Measurements from ENCODE around the gene GLIS1.

Gene GLIS1

DNA sequence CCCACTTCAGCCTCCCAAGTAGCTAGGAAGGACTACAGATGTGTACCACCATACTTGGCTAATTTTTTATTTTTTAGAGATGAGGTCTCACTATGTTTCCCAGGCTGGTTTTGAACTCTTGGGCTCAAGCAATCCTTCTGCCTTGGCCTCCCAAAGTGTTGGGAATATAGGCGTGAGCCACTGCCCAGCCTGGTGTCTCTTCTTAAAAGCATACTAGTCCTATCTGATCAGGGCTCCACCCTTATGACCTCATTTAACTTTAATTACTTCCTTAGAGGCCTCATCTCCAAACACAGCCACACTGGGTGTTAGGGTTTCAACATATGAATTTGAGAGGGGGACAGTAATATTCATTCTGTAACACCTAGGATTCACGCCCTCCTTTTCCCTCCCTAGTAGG is 130.9 kb downstream of the GLIS1 start:
- Histone ChIP-seq H3K9me3 (ENCODE audit: control insufficient read depth, insufficient read depth, low read length) (peaks cover 2% of the 10 kb centered on the region; the same call in 1 of the 2 replicates), H3K9me2 (replicated peaks; ENCODE audit: control insufficient read depth, low read length) (no peaks in the 10 kb centered on the region), H3K4me2 (ENCODE audit: low read length) (no peak overlapping the region), H3K36me3 (ENCODE audit: control insufficient read depth, low read length) (no peaks in the 10 kb centered on the region), H3K27ac (ENCODE audit: low read depth, low read length) (no peak overlapping the region), H3F3A (ENCODE audit: control insufficient read depth, insufficient read depth) (no peaks in the 10 kb centered on the region), H4K20me1 (ENCODE audit: control insufficient read depth, insufficient read depth, low read depth, low read length) (no peaks in the 10 kb centered on the region), H3K4me3 (ENCODE audit: low read length) (no peak overlapping the region), H3K79me2 (ENCODE audit: control insufficient read depth, low read length) (no peaks in the 10 kb centered on the region), H3K4me1 (ENCODE audit: control insufficient read depth, low read length) (no peaks in the 10 kb centered on the region), H3K27me3 (ENCODE audit: control insufficient read depth, low read length) (no peaks in the 10 kb centered on the region)
- TF ChIP-seq, protein P1, sequence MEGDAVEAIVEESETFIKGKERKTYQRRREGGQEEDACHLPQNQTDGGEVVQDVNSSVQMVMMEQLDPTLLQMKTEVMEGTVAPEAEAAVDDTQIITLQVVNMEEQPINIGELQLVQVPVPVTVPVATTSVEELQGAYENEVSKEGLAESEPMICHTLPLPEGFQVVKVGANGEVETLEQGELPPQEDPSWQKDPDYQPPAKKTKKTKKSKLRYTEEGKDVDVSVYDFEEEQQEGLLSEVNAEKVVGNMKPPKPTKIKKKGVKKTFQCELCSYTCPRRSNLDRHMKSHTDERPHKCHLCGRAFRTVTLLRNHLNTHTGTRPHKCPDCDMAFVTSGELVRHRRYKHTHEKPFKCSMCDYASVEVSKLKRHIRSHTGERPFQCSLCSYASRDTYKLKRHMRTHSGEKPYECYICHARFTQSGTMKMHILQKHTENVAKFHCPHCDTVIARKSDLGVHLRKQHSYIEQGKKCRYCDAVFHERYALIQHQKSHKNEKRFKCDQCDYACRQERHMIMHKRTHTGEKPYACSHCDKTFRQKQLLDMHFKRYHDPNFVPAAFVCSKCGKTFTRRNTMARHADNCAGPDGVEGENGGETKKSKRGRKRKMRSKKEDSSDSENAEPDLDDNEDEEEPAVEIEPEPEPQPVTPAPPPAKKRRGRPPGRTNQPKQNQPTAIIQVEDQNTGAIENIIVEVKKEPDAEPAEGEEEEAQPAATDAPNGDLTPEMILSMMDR (IDR thresholded peaks at IDR 0.05; ENCODE audit: low read depth, low read length, poor library complexity, severe bottlenecking), result no peak
- TF ChIP-seq EZH2phosphoT487 (IDR thresholded peaks at IDR 0.05; ENCODE audit: borderline replicate concordance, low read length), result no peak

DNA sequence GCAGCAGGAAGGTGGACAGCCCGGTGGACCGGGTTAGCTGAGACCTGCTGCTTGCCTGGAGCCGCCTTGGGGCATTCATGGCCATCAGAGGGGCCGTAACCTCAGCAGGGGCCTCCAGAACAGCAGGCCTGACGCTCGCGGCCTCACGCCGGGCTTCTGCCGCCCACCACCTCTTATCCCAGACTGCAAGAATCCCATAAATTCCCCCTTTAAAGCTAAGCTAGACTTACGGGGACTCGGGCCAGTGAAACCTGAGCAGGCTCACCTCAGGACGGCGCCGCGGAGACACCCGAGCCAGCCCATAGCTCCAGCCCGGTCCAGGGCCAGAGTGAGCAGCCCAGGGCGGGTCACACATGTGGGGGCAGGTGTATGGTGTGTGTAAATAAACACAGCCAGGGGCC is 132.3 kb downstream of the GLIS1 start:
- Histone ChIP-seq H3K9me2 (replicated peaks; ENCODE audit: control insufficient read depth, low read length) (no peaks in the 10 kb centered on the region), H3K9me3 (ENCODE audit: control insufficient read depth, insufficient read depth, low read length) (peaks cover 2% of the 10 kb centered on the region; the same call in 1 of the 2 replicates)

DNA sequence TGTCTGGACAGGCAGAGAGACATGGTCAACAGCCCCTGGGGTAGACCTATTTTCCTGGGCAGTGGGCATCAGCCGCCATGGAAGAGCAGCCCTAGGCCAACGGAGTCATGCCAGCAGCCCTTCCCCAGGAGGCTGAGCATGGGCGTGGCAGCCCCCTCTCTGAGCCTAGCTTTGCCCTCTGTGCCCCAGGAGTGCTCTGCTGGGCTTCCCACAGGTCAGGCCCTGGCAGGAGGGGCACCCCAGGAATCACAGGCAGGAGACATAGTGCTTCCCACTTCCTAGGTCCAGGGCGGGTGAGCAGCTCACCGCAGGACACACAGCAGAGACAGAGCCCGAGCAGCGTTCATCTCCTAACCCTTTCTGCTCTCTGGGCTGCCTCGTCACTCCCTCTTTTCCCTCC is 132.8 kb downstream of the GLIS1 start:
- no peak for TF ChIP-seq EZH2phosphoT487 (IDR thresholded peaks at IDR 0.05; ENCODE audit: borderline replicate concordance, low read length)
- TF ChIP-seq, protein P1 (IDR thresholded peaks at IDR 0.05; ENCODE audit: low read depth, low read length, poor library complexity, severe bottlenecking), result no peak
- no peaks in the 10 kb centered on the region for H3F3A ChIP-seq (ENCODE audit: control insufficient read depth, insufficient read depth)
- H3K27ac ChIP-seq (ENCODE audit: low read depth, low read length), result no peak overlapping the region
- no peak overlapping the region for H3K4me2 ChIP-seq (ENCODE audit: low read length)
- H3K9me2 ChIP-seq (replicated peaks; ENCODE audit: control insufficient read depth, low read length), result no peaks in the 10 kb centered on the region
- no peaks in the 10 kb centered on the region for H3K79me2 ChIP-seq (ENCODE audit: control insufficient read depth, low read length)
- no peaks in the 10 kb centered on the region for H4K20me1 ChIP-seq (ENCODE audit: control insufficient read depth, insufficient read depth, low read depth, low read length)
- H3K4me3 ChIP-seq (ENCODE audit: low read length), result no peak overlapping the region
- peaks cover 2% of the 10 kb centered on the region; the same call in 1 of the 2 replicates for H3K9me3 ChIP-seq (ENCODE audit: control insufficient read depth, insufficient read depth, low read length)
- no peaks in the 10 kb centered on the region for H3K36me3 ChIP-seq (ENCODE audit: control insufficient read depth, low read length)
- H3K4me1 ChIP-seq (ENCODE audit: control insufficient read depth, low read length), result no peaks in the 10 kb centered on the region
- H3K27me3 ChIP-seq (ENCODE audit: control insufficient read depth, low read length), result no peaks in the 10 kb centered on the region

More for the DNA sequence above, 132.3 kb downstream of the GLIS1 start:
- H4K20me1 ChIP-seq (ENCODE audit: control insufficient read depth, insufficient read depth, low read depth, low read length), result no peaks in the 10 kb centered on the region
- no peaks in the 10 kb centered on the region for H3K27me3 ChIP-seq (ENCODE audit: control insufficient read depth, low read length)
- H3K36me3 ChIP-seq (ENCODE audit: control insufficient read depth, low read length), result no peaks in the 10 kb centered on the region
- no peak for TF ChIP-seq EZH2phosphoT487 (IDR thresholded peaks at IDR 0.05; ENCODE audit: borderline replicate concordance, low read length)
- TF ChIP-seq, protein P1 (IDR thresholded peaks at IDR 0.05; ENCODE audit: low read depth, low read length, poor library complexity, severe bottlenecking), result no peak
- H3K4me3 ChIP-seq (ENCODE audit: low read length), result no peak overlapping the region
- no peaks in the 10 kb centered on the region for H3K4me1 ChIP-seq (ENCODE audit: control insufficient read depth, low read length)
- no peak overlapping the region for H3K4me2 ChIP-seq (ENCODE audit: low read length)
- no peak overlapping the region for H3K27ac ChIP-seq (ENCODE audit: low read depth, low read length)
- H3F3A ChIP-seq (ENCODE audit: control insufficient read depth, insufficient read depth), result no peaks in the 10 kb centered on the region
- H3K79me2 ChIP-seq (ENCODE audit: control insufficient read depth, low read length), result no peaks in the 10 kb centered on the region

All from DOHH2 (cell line).